Keratinocyte (primary cell): ENCODE measurements around the gene HPS6. TPM values are rescaled to one million over a fixed set of nuclear protein-coding genes. Genes with fewer than 3 reads are reported as not detected.

ENCODE experiments used
- DNase-seq: peaks from one replicate; pipeline ENCODE4 v3.0.0-alpha.2; 2011; ENCODE audit warnings: low read depth, missing footprints, low spot score
- FAIRE-seq: peaks from 2 replicates; lab custom pipeline; 2011; peaks lifted over from hg19 to GRCh38; lab: Jason Lieb, UNC
- H2AFZ ChIP-seq: 2 replicates; pipeline ENCODE4 v1.6.0; 2012; ENCODE audit warnings: low read length, control low read depth, inconsistent platforms; ENCODE audit not compliant: control insufficient read depth
- H3K27ac ChIP-seq: 2 replicates; pipeline ENCODE4 v1.5.1; 2011; ENCODE audit warnings: low read length; ENCODE audit not compliant: control insufficient read depth, insufficient read depth
- H3K27me3 ChIP-seq: 3 replicates; pipeline ENCODE4 v1.6.0; 2011; ENCODE audit warnings: low read length; ENCODE audit not compliant: control insufficient read depth, insufficient read depth; ENCODE audit errors: extremely low read depth
- H3K36me3 ChIP-seq, 2 experiments: 2 replicates in 1 of 2; 3 replicates in 1 of 2; pipeline ENCODE4 v1.5.1; 2011; ENCODE audit warnings: low read length in 2 of 2, mild to moderate bottlenecking in 1 of 2; ENCODE audit not compliant: control insufficient read depth in 2 of 2, insufficient read depth in 2 of 2; ENCODE audit errors: extremely low read depth in 1 of 2
- H3K4me1 ChIP-seq: 3 replicates; pipeline ENCODE4 v1.5.1; 2011; ENCODE audit warnings: low read length; ENCODE audit not compliant: control insufficient read depth, insufficient read depth; ENCODE audit errors: extremely low read depth
- H3K4me2 ChIP-seq: 3 replicates; pipeline ENCODE4 v1.6.0; 2011; ENCODE audit warnings: low read depth, low read length; ENCODE audit not compliant: control insufficient read depth, insufficient read depth; ENCODE audit errors: extremely low read depth
- H3K4me3 ChIP-seq, 3 experiments: fragments of 200-600 bp in 1 of 3; sonication (generic) in 1 of 3; 2 replicates in 2 of 3; 3 replicates in 1 of 3; pipeline ENCODE4 v1.5.1; 2011 to 2016; ENCODE audit warnings: low read length in 3 of 3, mild to moderate bottlenecking in 3 of 3, control low read depth in 2 of 3, inconsistent platforms in 1 of 3, low read depth in 1 of 3, mixed read lengths in 1 of 3, mixed run types in 1 of 3, moderate library complexity in 1 of 3; ENCODE audit not compliant: control insufficient read depth in 2 of 3, insufficient read depth in 2 of 3; ENCODE audit errors: extremely low read depth in 1 of 3
- H3K79me2 ChIP-seq: 2 replicates; pipeline ENCODE4 v1.6.0; 2012; ENCODE audit warnings: low read length; ENCODE audit not compliant: control insufficient read depth, insufficient read depth
- H3K9ac ChIP-seq: 3 replicates; pipeline ENCODE4 v1.6.0; 2011; ENCODE audit warnings: low read length; ENCODE audit not compliant: control insufficient read depth, insufficient read depth; ENCODE audit errors: extremely low read depth
- H3K9me1 ChIP-seq: 3 replicates; pipeline ENCODE4 v1.6.0; 2011; ENCODE audit warnings: low read length; ENCODE audit not compliant: control insufficient read depth, insufficient read depth; ENCODE audit errors: extremely low read depth
- H3K9me3 ChIP-seq: 2 replicates; pipeline ENCODE4 v1.5.1; 2012; ENCODE audit warnings: low read depth, low read length; ENCODE audit not compliant: control insufficient read depth
- H4K20me1 ChIP-seq: 3 replicates; pipeline ENCODE4 v1.6.0; 2011; ENCODE audit warnings: low read length; ENCODE audit not compliant: control insufficient read depth, insufficient read depth; ENCODE audit errors: extremely low read depth
- CTCF ChIP-seq, 3 experiments: IDR thresholded peaks in 1 of 3; conservative IDR thresholded peaks in 1 of 3; optimal IDR thresholded peaks in 1 of 3; 2 replicates in 2 of 3; 3 replicates in 1 of 3; pipeline versions ENCODE3 to v1.5.1; 2011; ENCODE audit warnings: low read length in 3 of 3, mild to moderate bottlenecking in 3 of 3, moderate library complexity in 2 of 3, control low read depth in 1 of 3, inconsistent platforms in 1 of 3; ENCODE audit not compliant: insufficient read depth in 2 of 3; ENCODE audit errors: extremely low read depth in 1 of 3
- EZH2 ChIP-seq: IDR thresholded peaks from one replicate; pipeline ENCODE4 v1.6.1; 2012; ENCODE audit warnings: inconsistent platforms, mild to moderate bottlenecking, low read length, moderate library complexity
- dilution Hi-C: fragments of 300-500 bp; cut with MboI; formaldehyde crosslinking; loops from one replicate; pipeline ENCODE4 v1.7.0; 2020; ENCODE audit warnings: low sequenced_read_pairs; ENCODE audit not compliant: extremely low pct_ligation_motif_present
- polyA plus RNA-seq, 5 experiments: library from polyadenylated mRNA; depleted of rRNA in 3 of 5; stranded (reverse) in 3 of 5; stranded (forward) in 1 of 5; unstranded in 1 of 5; fragments of >200 nt; gene quantifications; 1 replicate in 1 of 5; 2 replicates in 3 of 5; 3 replicates in 1 of 5; pipeline versions ENCODE4 v1.2.1 to v1.2.3, GENCODE V29; 2011 to 2012; ENCODE audit warnings: missing spikeins in 2 of 5, low read depth in 1 of 5, low replicate concordance in 1 of 5

HPS6 gene
- polyA plus RNA-seq, 1 donor (not counting 4 experiments of a cell fraction or from before 2014, with no cell fraction given) = 8.6 TPM

- Histone ChIP-seq H3K27me3 (no peaks in the 10 kb centered on the region), H2AFZ (no peak overlapping the region), H3K9me1 (no peaks in the 10 kb centered on the region), H3K9ac (no peak overlapping the region), H3K4me3 (no peak overlapping the region), H3K9me3 (no peaks in the 10 kb centered on the region), H3K4me1 (no peaks in the 10 kb centered on the region), H3K4me2 (no peak overlapping the region), H3K36me3 (peaks cover 5 to 11% of the 10 kb centered on the region in 2 experiments), H3K27ac (no peak overlapping the region), H3K79me2 (no peaks in the 10 kb centered on the region), H4K20me1 (no peaks in the 10 kb centered on the region)
- no peak for FAIRE-seq
- dilution Hi-C loops = no loop called here
- TF ChIP-seq CTCF (optimal IDR thresholded peaks at IDR 0.05 in 1 of 3, IDR thresholded peaks at IDR 0.05 in 1 of 3, conservative IDR thresholded peaks at IDR 0.05 in 1 of 3; ENCODE audit: extremely low read depth in 1 of 3, insufficient read depth in 2 of 3, low read length in 3 of 3) (no peak), EZH2 (no peak)
- DNase-seq = no peak
These were observed 47.9 kb upstream of the HPS6 start for GRCh38 chr10:102017295-102017694.

GRCh38 chr10:102020938-102021337, 44.2 kb upstream of the HPS6 start:
- Histone ChIP-seq H4K20me1 (no peaks in the 10 kb centered on the region), H3K9me1 (no peaks in the 10 kb centered on the region), H3K27ac (no peak overlapping the region), H3K36me3 (peaks cover 6 to 13% of the 10 kb centered on the region in 2 experiments), H3K4me1 (no peaks in the 10 kb centered on the region), H2AFZ (no peak overlapping the region), H3K4me3 (no peak overlapping the region), H3K9me3 (no peaks in the 10 kb centered on the region), H3K27me3 (no peaks in the 10 kb centered on the region), H3K4me2 (no peak overlapping the region), H3K79me2 (no peaks in the 10 kb centered on the region), H3K9ac (no peak overlapping the region)
- dilution Hi-C loops = no loop called here
- no peak for DNase-seq
- no peak for TF ChIP-seq EZH2
- no peak for TF ChIP-seq CTCF (optimal IDR thresholded peaks at IDR 0.05 in 1 of 3, IDR thresholded peaks at IDR 0.05 in 1 of 3, conservative IDR thresholded peaks at IDR 0.05 in 1 of 3; ENCODE audit: extremely low read depth in 1 of 3, insufficient read depth in 2 of 3, low read length in 3 of 3)
- no peak for FAIRE-seq
